ENCODE data around the gene LFNG. TPM values are rescaled to one million over a fixed set of nuclear protein-coding genes. Genes with fewer than 3 reads are reported as not detected.

LFNG gene
- total RNA-seq, 1 donor from 2014 or later, result 95.8 TPM

DNA sequence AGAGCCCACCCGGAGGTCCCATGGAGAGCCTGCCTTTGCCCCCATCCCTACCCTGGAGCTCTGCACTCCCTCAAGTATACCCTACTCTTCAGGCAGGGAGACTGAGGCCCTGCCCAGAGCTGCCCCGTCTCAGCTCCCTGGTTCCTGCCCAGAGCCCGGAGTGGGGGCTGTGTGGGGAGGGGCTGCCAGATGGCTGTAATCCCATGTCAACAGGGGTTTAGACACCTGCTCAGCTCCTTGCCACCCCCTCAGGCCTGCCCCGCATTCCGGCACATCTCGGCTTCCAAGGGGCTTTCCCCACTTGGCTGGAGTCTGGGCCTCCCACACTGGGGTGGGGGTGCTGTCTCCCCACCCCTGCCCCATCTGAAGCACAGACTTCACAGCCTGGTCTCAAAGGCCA lies 20.9 kb upstream of the LFNG start:
- DNase-seq (no peak), ATAC-seq (ENCODE audit: low read depth) (no peak)
- Mint-ChIP-seq H3K27me3 (peaks cover 5% of the 10 kb centered on the region), H3K36me3 (ENCODE audit: low read depth) (no peaks in the 10 kb centered on the region), H3K4me3 (no peak overlapping the region), H3K4me1 (peaks cover 5% of the 10 kb centered on the region), H3K27ac (no peak overlapping the region), H3K9me3 (no peaks in the 10 kb centered on the region)
- CTCF ChIA-PET, result interaction anchor here (1.0 kb wide), 1 partner anchor 68 kb away, joined by 5 read pairs; no protein-coding TSS in a partner anchor
- intact Hi-C loops (cut with micrococcal nuclease), result no loop called here
- POLR2A ChIA-PET, result interaction anchor here (0.7 to 1.0 kb wide), 4 partner anchors 10 to 31 kb away, joined by 3 read pairs; no protein-coding TSS in a partner anchor
- TF ChIP-seq, protein P1, sequence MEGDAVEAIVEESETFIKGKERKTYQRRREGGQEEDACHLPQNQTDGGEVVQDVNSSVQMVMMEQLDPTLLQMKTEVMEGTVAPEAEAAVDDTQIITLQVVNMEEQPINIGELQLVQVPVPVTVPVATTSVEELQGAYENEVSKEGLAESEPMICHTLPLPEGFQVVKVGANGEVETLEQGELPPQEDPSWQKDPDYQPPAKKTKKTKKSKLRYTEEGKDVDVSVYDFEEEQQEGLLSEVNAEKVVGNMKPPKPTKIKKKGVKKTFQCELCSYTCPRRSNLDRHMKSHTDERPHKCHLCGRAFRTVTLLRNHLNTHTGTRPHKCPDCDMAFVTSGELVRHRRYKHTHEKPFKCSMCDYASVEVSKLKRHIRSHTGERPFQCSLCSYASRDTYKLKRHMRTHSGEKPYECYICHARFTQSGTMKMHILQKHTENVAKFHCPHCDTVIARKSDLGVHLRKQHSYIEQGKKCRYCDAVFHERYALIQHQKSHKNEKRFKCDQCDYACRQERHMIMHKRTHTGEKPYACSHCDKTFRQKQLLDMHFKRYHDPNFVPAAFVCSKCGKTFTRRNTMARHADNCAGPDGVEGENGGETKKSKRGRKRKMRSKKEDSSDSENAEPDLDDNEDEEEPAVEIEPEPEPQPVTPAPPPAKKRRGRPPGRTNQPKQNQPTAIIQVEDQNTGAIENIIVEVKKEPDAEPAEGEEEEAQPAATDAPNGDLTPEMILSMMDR (IDR thresholded peaks at IDR 0.05), result no peak

DNA sequence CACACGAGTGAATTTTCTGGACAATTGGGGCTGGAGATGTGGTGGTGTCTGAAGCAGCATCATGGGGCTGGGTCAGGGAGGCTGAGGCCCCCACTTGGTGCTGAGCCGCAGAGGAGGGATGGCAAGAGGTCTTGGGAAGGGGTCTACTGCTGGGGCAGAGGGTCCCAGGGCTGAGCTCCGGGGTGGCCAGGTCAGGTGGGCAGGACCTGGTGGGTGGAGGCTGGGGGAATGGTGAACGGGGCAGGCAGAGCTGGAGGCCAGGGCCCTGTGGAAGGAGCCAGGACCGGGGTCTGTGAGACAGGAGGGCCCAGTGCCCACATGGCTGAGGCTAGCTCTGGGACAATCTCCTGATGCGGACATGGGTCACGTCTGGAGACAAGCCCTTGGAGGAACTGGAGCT lies 20.4 kb upstream of the LFNG start:
- CTCF ChIA-PET, result no interaction called here
- H3K9me3 Mint-ChIP-seq, result no peaks in the 10 kb centered on the region
- TF ChIP-seq, protein P1 (IDR thresholded peaks at IDR 0.05), result no peak
- H3K27me3 Mint-ChIP-seq, result peaks cover 5% of the 10 kb centered on the region
- H3K36me3 Mint-ChIP-seq (ENCODE audit: low read depth), result no peaks in the 10 kb centered on the region
- no peak for ATAC-seq (ENCODE audit: low read depth)
- no peak for DNase-seq
- intact Hi-C loops (cut with micrococcal nuclease), result no loop called here
- POLR2A ChIA-PET, result interaction anchor here (0.5 to 0.8 kb wide), 2 partner anchors 11 to 12 kb away, joined by 3 read pairs; no protein-coding TSS in a partner anchor
- no peak overlapping the region for H3K4me3 Mint-ChIP-seq
- H3K4me1 Mint-ChIP-seq, result peaks cover 6% of the 10 kb centered on the region
- no peak overlapping the region for H3K27ac Mint-ChIP-seq

DNA sequence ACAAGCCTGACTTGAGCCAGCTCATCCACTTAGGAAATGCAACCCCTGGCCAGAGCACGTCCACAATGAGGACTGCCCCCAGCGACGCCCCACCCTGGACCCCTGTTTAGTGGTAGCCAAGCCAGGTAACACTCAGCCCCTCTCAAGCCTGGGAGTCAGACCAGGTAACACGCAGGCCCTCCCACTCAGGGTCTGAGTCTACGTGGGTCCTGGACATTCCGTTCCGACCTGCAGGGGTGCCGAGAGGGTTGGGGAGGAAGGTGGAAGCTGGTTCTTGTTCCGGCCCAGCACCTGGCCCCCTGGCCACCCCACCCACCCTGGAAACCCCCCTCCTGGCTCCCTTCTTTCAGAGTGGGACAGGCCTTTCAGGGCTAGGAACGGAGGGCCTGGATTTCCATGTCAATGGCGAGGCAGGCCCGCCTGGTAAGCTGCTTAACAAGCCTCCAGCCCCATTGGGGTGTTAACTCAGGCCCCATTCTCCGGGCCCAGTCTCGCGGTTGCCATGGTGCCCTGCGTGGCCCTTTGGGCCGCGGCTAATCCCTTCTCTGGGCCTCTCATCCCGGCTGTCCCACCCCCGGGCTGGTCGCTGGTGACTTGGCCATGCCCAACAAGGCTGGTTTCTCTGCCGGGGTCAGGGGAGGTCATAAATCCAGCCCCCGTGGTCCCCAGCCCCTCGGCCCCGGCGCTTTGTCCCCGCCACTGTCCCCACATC lies 19.7 kb upstream of the LFNG start:
- Mint-ChIP-seq H3K4me3 (no peak overlapping the region), H3K27ac (no peak overlapping the region), H3K4me1 (peaks cover 6% of the 10 kb centered on the region), H3K9me3 (no peaks in the 10 kb centered on the region), H3K27me3 (peaks cover 5% of the 10 kb centered on the region), H3K36me3 (ENCODE audit: low read depth) (no peaks in the 10 kb centered on the region)
- ChIA-PET POLR2A (interaction anchor here (0.5 to 0.8 kb wide), 3 partner anchors 11 to 43 kb away, joined by 3 read pairs; no protein-coding TSS in a partner anchor), CTCF (no interaction called here)
- TF ChIP-seq, protein P1 (IDR thresholded peaks at IDR 0.05), result no peak
- intact Hi-C loops (cut with micrococcal nuclease), result no loop called here
- ATAC-seq (ENCODE audit: low read depth) (no peak), DNase-seq (no peak)

DNA sequence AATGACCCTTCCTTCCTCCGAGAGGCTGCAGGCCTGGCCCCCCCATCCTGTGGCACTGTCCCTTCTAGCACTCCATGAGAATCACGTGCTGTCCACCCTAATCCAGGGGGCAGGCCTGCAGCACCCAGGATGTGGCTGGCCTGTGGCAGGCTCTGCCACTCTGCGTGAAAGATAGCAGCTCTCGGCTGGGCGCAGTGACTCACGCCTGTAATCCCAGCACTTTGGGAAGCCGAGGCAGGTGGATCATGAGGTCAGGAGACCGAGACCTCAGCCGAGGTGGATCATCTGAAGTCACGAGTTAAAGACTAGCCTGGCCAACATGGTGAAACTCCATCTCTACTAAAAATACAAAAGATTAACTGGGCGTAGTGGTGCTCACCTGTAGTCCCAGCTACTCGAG lies 18.9 kb upstream of the LFNG start:
- ATAC-seq (ENCODE audit: low read depth) (no peak), DNase-seq (no peak)
- Mint-ChIP-seq H3K27me3 (peaks cover 5% of the 10 kb centered on the region), H3K27ac (no peak overlapping the region), H3K36me3 (ENCODE audit: low read depth) (no peaks in the 10 kb centered on the region), H3K4me3 (no peak overlapping the region), H3K4me1 (peaks cover 6% of the 10 kb centered on the region), H3K9me3 (no peaks in the 10 kb centered on the region)
- ChIA-PET CTCF (no interaction called here), POLR2A (interaction anchor here (0.7 kb wide), 1 partner anchor 208 kb away, joined by 3 read pairs; no protein-coding TSS in a partner anchor)
- intact Hi-C loops (cut with micrococcal nuclease), result no loop called here
- TF ChIP-seq, protein P1 (IDR thresholded peaks at IDR 0.05), result no peak

DNA sequence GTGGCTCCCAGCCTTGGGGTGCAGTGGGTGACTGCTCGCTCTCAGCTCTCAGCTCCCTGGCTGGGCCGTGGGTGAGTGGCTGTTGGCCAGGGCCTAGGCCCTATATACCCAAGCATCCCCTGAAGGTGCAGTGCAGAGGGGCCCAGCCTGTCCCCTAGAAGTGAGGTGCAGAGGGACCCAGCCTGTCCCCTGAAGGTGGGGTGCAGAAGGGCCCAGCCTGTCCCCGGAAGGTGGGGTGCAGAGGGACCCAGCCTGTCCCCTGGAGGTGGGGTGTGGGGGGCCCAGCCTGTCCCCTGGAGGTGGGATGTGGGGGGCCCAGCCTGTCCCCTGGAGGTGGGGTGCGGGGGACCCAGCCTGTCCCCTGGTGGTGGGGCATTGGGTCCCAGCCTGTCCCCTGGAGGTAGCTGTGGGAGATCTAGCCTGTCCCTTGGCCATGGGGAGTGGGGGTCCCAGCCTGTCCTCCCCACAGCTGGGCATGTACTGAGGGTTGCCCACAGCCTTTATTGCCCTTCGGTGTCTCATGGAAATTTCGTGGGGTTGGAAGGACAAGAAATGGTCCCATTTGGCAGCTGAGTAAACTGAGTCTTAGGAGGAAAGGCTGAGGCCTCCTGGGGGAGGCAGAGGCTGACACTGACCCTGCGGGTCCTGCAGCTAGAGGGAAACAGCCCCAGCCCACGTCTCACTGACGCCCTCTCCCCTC lies 17.5 kb upstream of the LFNG start:
- POLR2A ChIA-PET, result interaction anchor here (1.1 kb wide), 1 partner anchor 9 kb away, joined by 3 read pairs; no protein-coding TSS in a partner anchor

More for the DNA sequence above, 17.5 kb upstream of the LFNG start:
- intact Hi-C loops (cut with micrococcal nuclease), result no loop called here
- Mint-ChIP-seq H3K4me3 (no peak overlapping the region), H3K27me3 (peaks cover 2% of the 10 kb centered on the region), H3K4me1 (peaks cover 9% of the 10 kb centered on the region), H3K27ac (no peak overlapping the region), H3K9me3 (no peaks in the 10 kb centered on the region), H3K36me3 (ENCODE audit: low read depth) (no peaks in the 10 kb centered on the region)
- ATAC-seq (ENCODE audit: low read depth) (no peak), DNase-seq (no peak)
- CTCF ChIA-PET, result no interaction called here
- TF ChIP-seq, protein P1 (IDR thresholded peaks at IDR 0.05), result no peak
